CD14-positive monocyte (primary cell): ENCODE results near the gene MAB21L4. TPM values are rescaled to one million over a fixed set of nuclear protein-coding genes. Genes with fewer than 3 reads are reported as not detected.

Experiments used
- DNase-seq, 3 donors: peaks; one replicate each; pipeline ENCODE4 v3.0.0-alpha.2; 2011 to 2022
- H2AFZ ChIP-seq: 2 replicates; pipeline ENCODE4 v1.6.0; 2012; ENCODE audit warnings: mild to moderate bottlenecking, low read depth, low read length, inconsistent platforms; ENCODE audit not compliant: insufficient read depth, poor library complexity, severe bottlenecking
- H3K27ac ChIP-seq, 2 donors: 1 replicate in 1 of 2; 2 replicates in 1 of 2; pipeline ENCODE4 v1.5.1; 2012 to 2013; ENCODE audit warnings: low read length in 2 of 2, control low read depth in 1 of 2, inconsistent platforms in 1 of 2, low read depth in 1 of 2, mild to moderate bottlenecking in 1 of 2
- H3K27me3 ChIP-seq, 2 donors: one replicate each; pipeline versions ENCODE4 v1.6.0 to v1.6.1; 2011 to 2013; ENCODE audit warnings: low read length in 2 of 2; ENCODE audit not compliant: control insufficient read depth in 2 of 2, insufficient read depth in 2 of 2
- H3K36me3 ChIP-seq, 2 donors: replicated peaks in 1 of 2; 1 replicate in 1 of 2; 2 replicates in 1 of 2; pipeline versions ENCODE4 v1.5.1 to v1.6.1; 2012 to 2013; ENCODE audit warnings: low read length in 2 of 2, control low read depth in 1 of 2, inconsistent platforms in 1 of 2, mild to moderate bottlenecking in 1 of 2; ENCODE audit not compliant: insufficient read depth in 2 of 2, control insufficient read depth in 1 of 2
- H3K4me1 ChIP-seq, 2 donors: 1 replicate in 1 of 2; 2 replicates in 1 of 2; pipeline versions ENCODE4 v1.5.1 to v1.6.1; 2012 to 2013; ENCODE audit warnings: low read length in 2 of 2, control low read depth in 1 of 2, inconsistent platforms in 1 of 2, mild to moderate bottlenecking in 1 of 2, moderate library complexity in 1 of 2; ENCODE audit not compliant: insufficient read depth in 2 of 2, control insufficient read depth in 1 of 2
- H3K4me2 ChIP-seq: replicated peaks from 2 replicates; pipeline ENCODE3; 2012; ENCODE audit warnings: low read length, moderate library complexity, mild to moderate bottlenecking; ENCODE audit not compliant: poor library complexity, severe bottlenecking; ENCODE audit errors: extremely low read depth
- H3K4me3 ChIP-seq, 3 experiments: fragments of 200-600 bp in 1 of 3; sonication (generic) in 1 of 3; replicated peaks in 1 of 3; 1 replicate in 2 of 3; 2 replicates in 1 of 3; pipeline ENCODE4 v1.5.1; 2011 to 2013; ENCODE audit warnings: low read length in 3 of 3, mild to moderate bottlenecking in 3 of 3, control low read depth in 2 of 3, low read depth in 2 of 3, inconsistent platforms in 1 of 3, moderate library complexity in 1 of 3
- H3K79me2 ChIP-seq: 2 replicates; pipeline ENCODE4 v1.6.0; 2012; ENCODE audit warnings: mild to moderate bottlenecking, control low read depth, inconsistent platforms, low read length, moderate library complexity; ENCODE audit not compliant: insufficient read depth
- H3K9ac ChIP-seq: 2 replicates; pipeline ENCODE4 v1.6.0; 2017; ENCODE audit warnings: low read length, mild to moderate bottlenecking; ENCODE audit not compliant: insufficient read depth, poor library complexity, severe bottlenecking
- H3K9me3 ChIP-seq, 2 donors: replicated peaks in 1 of 2; 1 replicate in 1 of 2; 2 replicates in 1 of 2; pipeline versions ENCODE4 v1.5.1 to v1.6.1; 2012 to 2013; ENCODE audit warnings: low read length in 2 of 2, control low read depth in 1 of 2; ENCODE audit not compliant: control insufficient read depth in 1 of 2, insufficient read depth in 1 of 2
- H4K20me1 ChIP-seq: 2 replicates; pipeline ENCODE4 v1.6.0; 2012; ENCODE audit warnings: mild to moderate bottlenecking, low read length, control low read depth, moderate library complexity; ENCODE audit not compliant: insufficient read depth
- H3K27ac Mint-ChIP-seq, 7 donors: one replicate each; pipeline ENCODE4 v1.8.0; 2020; ENCODE audit warnings: mild to moderate bottlenecking in 7 of 7, mixed read lengths in 7 of 7, moderate library complexity in 6 of 7, inconsistent platforms in 2 of 7
- H3K27me3 Mint-ChIP-seq, 3 donors: one replicate each; pipeline ENCODE4 v1.8.0; 2021 to 2022; ENCODE audit warnings: low read depth in 3 of 3, mild to moderate bottlenecking in 3 of 3, mixed read lengths in 3 of 3, moderate library complexity in 3 of 3, inconsistent platforms in 1 of 3
- H3K36me3 Mint-ChIP-seq, 2 donors: one replicate each; pipeline ENCODE4 v1.8.0; 2020; ENCODE audit warnings: mixed read lengths in 2 of 2, inconsistent platforms in 1 of 2, mild to moderate bottlenecking in 1 of 2
- H3K4me1 Mint-ChIP-seq: one replicate; pipeline ENCODE4 v1.8.0; 2020; ENCODE audit warnings: mild to moderate bottlenecking, mixed read lengths
- H3K4me3 Mint-ChIP-seq, 2 donors: one replicate each; pipeline ENCODE4 v1.8.0; 2020; ENCODE audit warnings: mild to moderate bottlenecking in 2 of 2, mixed read lengths in 2 of 2, moderate library complexity in 1 of 2
- H3K9me3 Mint-ChIP-seq, 7 donors: one replicate each; pipeline ENCODE4 v1.8.0; 2020 to 2022; ENCODE audit warnings: mixed read lengths in 7 of 7, mild to moderate bottlenecking in 6 of 7, moderate library complexity in 6 of 7, inconsistent platforms in 2 of 7
- CTCF ChIP-seq: fragments of 200-600 bp; IDR thresholded peaks from one replicate; pipeline ENCODE4 v1.8.0; 2022; ENCODE audit warnings: antibody characterized with exemption, mild to moderate bottlenecking
- WGBS: methylation state at CpG from one replicate; pipeline ENCODE4 v1.1.5; 2013; ENCODE audit warnings: missing lambda C conversion rate; ENCODE audit not compliant: insufficient coverage; 5-methylcytosine and 5-hydroxymethylcytosine counted together
- intact Hi-C, 2 donors: fragments of 100-400 bp; cut with micrococcal nuclease; formaldehyde crosslinking; loops; one replicate each; pipeline versions ENCODE4 v1.15.0 to v1.15.1; 2023
- polyA plus RNA-seq, 3 donors: library from polyadenylated mRNA; depleted of rRNA in 1 of 3; unstranded in 2 of 3; stranded (reverse) in 1 of 3; fragments of 300-500 nt in 2 of 3; fragments of >200 nt in 1 of 3; fragmentation: Illumina TruSeq in 2 of 3; gene quantifications; 1 replicate in 2 of 3; 2 replicates in 1 of 3; pipeline ENCODE4 v1.2.3, GENCODE V29; 2012 to 2021

MAB21L4 gene
- polyA plus RNA-seq, 3 donors: not detected

GRCh38 chr2:240930096-240930630, 34.2 kb upstream of the MAB21L4 start:
- Histone ChIP-seq H3K79me2 (no peaks in the 10 kb centered on the region), H3K9ac (no peak overlapping the region), H3K27ac (no peak overlapping the region), H3K27me3 (no peaks in the 10 kb centered on the region), H4K20me1 (no peaks in the 10 kb centered on the region), H2AFZ (no peak overlapping the region), H3K9me3 (no peaks in the 10 kb centered on the region), H3K36me3 (no peaks in the 10 kb centered on the region), H3K4me1 (no peaks in the 10 kb centered on the region), H3K4me3 (no peak overlapping the region), H3K4me2 (no peak overlapping the region)
- H3K4me3 Mint-ChIP-seq: no peak overlapping the region
- no peak overlapping the region for H3K27ac Mint-ChIP-seq
- H3K4me1 Mint-ChIP-seq: no peaks in the 10 kb centered on the region
- no peak for DNase-seq
- 95% methylated on average over 12 of the region's 12 CpGs for WGBS
- no peaks in the 10 kb centered on the region for H3K36me3 Mint-ChIP-seq
- peaks cover 0 to 6% (median 1%) of the 10 kb centered on the region in 7 donors for H3K9me3 Mint-ChIP-seq
- H3K27me3 Mint-ChIP-seq: peaks cover under 1 to 7% (median 1%) of the 10 kb centered on the region in 3 donors
- intact Hi-C loops: no loop called here
- TF ChIP-seq CTCF: no peak

- Histone ChIP-seq H3K4me1 (no peaks in the 10 kb centered on the region), H3K4me3 (no peak overlapping the region), H3K4me2 (no peak overlapping the region), H3K9ac (no peak overlapping the region), H3K79me2 (no peaks in the 10 kb centered on the region), H3K9me3 (no peaks in the 10 kb centered on the region), H2AFZ (no peak overlapping the region), H3K27me3 (no peaks in the 10 kb centered on the region), H4K20me1 (no peaks in the 10 kb centered on the region), H3K27ac (no peak overlapping the region), H3K36me3 (no peaks in the 10 kb centered on the region)
- no peak for DNase-seq
- intact Hi-C loops: no loop called here
- WGBS: 78% methylated on average over 5 of the region's 10 CpGs
- H3K9me3 Mint-ChIP-seq: peaks cover 0 to 6% (median 1%) of the 10 kb centered on the region in 7 donors
- H3K36me3 Mint-ChIP-seq: no peaks in the 10 kb centered on the region
- H3K27ac Mint-ChIP-seq: no peak overlapping the region
- peaks cover 1 to 7% (median 1%) of the 10 kb centered on the region in 3 donors for H3K27me3 Mint-ChIP-seq
- TF ChIP-seq CTCF: no peak
- H3K4me1 Mint-ChIP-seq: no peaks in the 10 kb centered on the region
- H3K4me3 Mint-ChIP-seq: no peak overlapping the region
Measured at GRCh38 chr2:240929364-240930095, 33.6 kb upstream of the MAB21L4 start.
